HEK293 (cell line): ENCODE data around the gene SPNS1.

Experiments
- CTCF ChIP-seq: fragments of 450-650 bp; formaldehyde crosslinking; IDR thresholded peaks from 2 replicates; pipeline ENCODE4 v1.5.1; 2016; ENCODE audit warnings: missing biosample characterization, missing genetic modification characterization
- GFI1B ChIP-seq: fragments of 450-650 bp; formaldehyde crosslinking; IDR thresholded peaks from 2 replicates; pipeline ENCODE4 v1.5.1; 2016; ENCODE audit warnings: missing biosample characterization, missing genetic modification characterization
- GLI2 ChIP-seq: fragments of 450-650 bp; formaldehyde crosslinking; IDR thresholded peaks from 2 replicates; pipeline ENCODE4; 2017; ENCODE audit warnings: missing biosample characterization, missing genetic modification characterization, low read depth, borderline replicate concordance
- HOXC10 ChIP-seq: sonication (generic); formaldehyde crosslinking; IDR thresholded peaks from 2 replicates; pipeline ENCODE4 v1.8.1; 2023; ENCODE audit warnings: mild to moderate bottlenecking, missing genetic modification reagents
- KLF1 ChIP-seq: fragments of 450-650 bp; formaldehyde crosslinking; IDR thresholded peaks from 2 replicates; pipeline ENCODE4 v1.5.1; 2016; ENCODE audit warnings: missing biosample characterization, missing genetic modification characterization
- KLF9 ChIP-seq: fragments of 450-650 bp; formaldehyde crosslinking; IDR thresholded peaks from 2 replicates; pipeline ENCODE4 v1.5.1; 2016; ENCODE audit warnings: missing biosample characterization, missing genetic modification characterization, low read depth
- REPIN1 ChIP-seq: fragments of 450-650 bp; formaldehyde crosslinking; IDR thresholded peaks from 2 replicates; pipeline ENCODE4 v1.5.1; 2017; ENCODE audit warnings: missing biosample characterization, missing genetic modification characterization, low read depth
- SETDB1 ChIP-seq: IDR thresholded peaks from one replicate; pipeline ENCODE4 v1.6.1; 2017; ENCODE audit warnings: mild to moderate bottlenecking, low read length, moderate library complexity, mixed read lengths; ENCODE audit not compliant: insufficient read length
- SP3 ChIP-seq: fragments of 450-650 bp; formaldehyde crosslinking; IDR thresholded peaks from 2 replicates; pipeline ENCODE4 v1.5.1; 2016; ENCODE audit warnings: missing biosample characterization, missing genetic modification characterization
- ZBTB8A ChIP-seq: fragments of 450-650 bp; formaldehyde crosslinking; IDR thresholded peaks from 2 replicates; pipeline ENCODE4 v1.5.1; 2016; ENCODE audit warnings: missing biosample characterization, missing genetic modification characterization
- ZEB2 ChIP-seq: fragments of 450-650 bp; formaldehyde crosslinking; IDR thresholded peaks from 2 replicates; pipeline ENCODE4 v1.5.1; 2016; ENCODE audit warnings: missing biosample characterization, missing genetic modification characterization
- ZNF146 ChIP-seq: fragments of 450-650 bp; formaldehyde crosslinking; IDR thresholded peaks from 2 replicates; pipeline ENCODE4 v1.5.1; 2016; ENCODE audit warnings: missing biosample characterization, missing genetic modification characterization
- ZNF202 ChIP-seq: fragments of 450-650 bp; formaldehyde crosslinking; IDR thresholded peaks from 2 replicates; pipeline ENCODE4 v1.5.1; 2016; ENCODE audit warnings: missing biosample characterization, missing genetic modification characterization, borderline replicate concordance
- ZNF324 ChIP-seq: fragments of 450-650 bp; formaldehyde crosslinking; IDR thresholded peaks from 2 replicates; pipeline ENCODE4 v1.5.1; 2016; ENCODE audit warnings: missing biosample characterization, missing genetic modification characterization
- ZNF350 ChIP-seq: fragments of 450-650 bp; formaldehyde crosslinking; IDR thresholded peaks from 2 replicates; pipeline ENCODE4 v1.5.0; 2017; ENCODE audit warnings: missing biosample characterization, mild to moderate bottlenecking, missing genetic modification characterization
- ZNF366 ChIP-seq: fragments of 450-650 bp; formaldehyde crosslinking; conservative IDR thresholded peaks from 2 replicates; pipeline ENCODE4 v1.5.1; 2016; ENCODE audit warnings: missing biosample characterization, missing genetic modification characterization
- ZNF37A ChIP-seq: fragments of 450-650 bp; IDR thresholded peaks from 2 replicates; pipeline ENCODE4 v1.5.1; 2018; ENCODE audit warnings: missing biosample characterization, missing genetic modification characterization
- ZNF404 ChIP-seq: fragments of 450-650 bp; formaldehyde crosslinking; IDR thresholded peaks from 2 replicates; pipeline ENCODE4 v1.5.1; 2017; ENCODE audit warnings: missing biosample characterization, missing genetic modification characterization
- ZNF416 ChIP-seq: fragments of 450-650 bp; formaldehyde crosslinking; IDR thresholded peaks from 2 replicates; pipeline ENCODE4 v1.5.1; 2016; ENCODE audit warnings: missing biosample characterization, missing genetic modification characterization
- ZNF501 ChIP-seq: fragments of 450-650 bp; formaldehyde crosslinking; IDR thresholded peaks from 2 replicates; pipeline ENCODE4 v1.5.1; 2016; ENCODE audit warnings: missing biosample characterization, missing genetic modification characterization
- ZNF544 ChIP-seq: fragments of 450-650 bp; formaldehyde crosslinking; IDR thresholded peaks from 2 replicates; pipeline ENCODE4 v1.5.0; 2017; ENCODE audit warnings: missing biosample characterization, missing genetic modification characterization
- ZNF548 ChIP-seq: fragments of 450-650 bp; formaldehyde crosslinking; IDR thresholded peaks from 2 replicates; pipeline ENCODE4 v1.5.1; 2016; ENCODE audit warnings: missing biosample characterization, missing genetic modification characterization
- ZNF585B ChIP-seq: fragments of 450-650 bp; formaldehyde crosslinking; IDR thresholded peaks from 2 replicates; pipeline ENCODE4 v1.5.1; 2016; ENCODE audit warnings: missing biosample characterization, missing genetic modification characterization
- ZNF610 ChIP-seq: fragments of 450-650 bp; formaldehyde crosslinking; IDR thresholded peaks from 2 replicates; pipeline ENCODE4 v1.5.1; 2016; ENCODE audit warnings: missing biosample characterization, missing genetic modification characterization, borderline replicate concordance
- ZNF660 ChIP-seq: fragments of 450-650 bp; IDR thresholded peaks from 2 replicates; pipeline ENCODE4 v1.5.1; 2018; ENCODE audit warnings: missing biosample characterization, mild to moderate bottlenecking, missing genetic modification characterization
- ZNF677 ChIP-seq: fragments of 450-650 bp; IDR thresholded peaks from 2 replicates; pipeline ENCODE4 v1.5.0; 2018; ENCODE audit warnings: missing biosample characterization, mild to moderate bottlenecking, missing genetic modification characterization, moderate library complexity
- ZNF692 ChIP-seq: fragments of 450-650 bp; formaldehyde crosslinking; IDR thresholded peaks from 2 replicates; pipeline ENCODE4 v1.5.1; 2016; ENCODE audit warnings: missing biosample characterization, missing genetic modification characterization
- ZNF707 ChIP-seq: fragments of 450-650 bp; formaldehyde crosslinking; IDR thresholded peaks from 2 replicates; pipeline ENCODE4 v1.5.1; 2016; ENCODE audit warnings: missing biosample characterization, missing genetic modification characterization
- ZSCAN18 ChIP-seq: fragments of 450-650 bp; formaldehyde crosslinking; IDR thresholded peaks from 2 replicates; pipeline ENCODE4 v1.5.1; 2016; ENCODE audit warnings: missing biosample characterization, missing genetic modification characterization
- ZXDB ChIP-seq: fragments of 450-650 bp; formaldehyde crosslinking; IDR thresholded peaks from 2 replicates; pipeline ENCODE4 v1.5.1; 2016; ENCODE audit warnings: missing biosample characterization, missing genetic modification characterization
- TF ChIP-seq, protein P1 (sequence below): fragments of 450-650 bp; formaldehyde crosslinking; IDR thresholded peaks from 2 replicates; pipeline ENCODE4 v1.5.1; 2016; ENCODE audit warnings: missing biosample characterization, missing genetic modification characterization
- TF ChIP-seq, protein P2 (sequence below): fragments of 450-650 bp; IDR thresholded peaks from 2 replicates; pipeline ENCODE4 v1.5.1; 2018; ENCODE audit warnings: missing biosample characterization, mild to moderate bottlenecking, missing genetic modification characterization
- TF ChIP-seq, protein P3 (sequence below): fragments of 450-650 bp; formaldehyde crosslinking; IDR thresholded peaks from 2 replicates; pipeline ENCODE4 v1.5.1; 2016; ENCODE audit warnings: missing biosample characterization, missing genetic modification characterization

The SPNS1 gene

DNA sequence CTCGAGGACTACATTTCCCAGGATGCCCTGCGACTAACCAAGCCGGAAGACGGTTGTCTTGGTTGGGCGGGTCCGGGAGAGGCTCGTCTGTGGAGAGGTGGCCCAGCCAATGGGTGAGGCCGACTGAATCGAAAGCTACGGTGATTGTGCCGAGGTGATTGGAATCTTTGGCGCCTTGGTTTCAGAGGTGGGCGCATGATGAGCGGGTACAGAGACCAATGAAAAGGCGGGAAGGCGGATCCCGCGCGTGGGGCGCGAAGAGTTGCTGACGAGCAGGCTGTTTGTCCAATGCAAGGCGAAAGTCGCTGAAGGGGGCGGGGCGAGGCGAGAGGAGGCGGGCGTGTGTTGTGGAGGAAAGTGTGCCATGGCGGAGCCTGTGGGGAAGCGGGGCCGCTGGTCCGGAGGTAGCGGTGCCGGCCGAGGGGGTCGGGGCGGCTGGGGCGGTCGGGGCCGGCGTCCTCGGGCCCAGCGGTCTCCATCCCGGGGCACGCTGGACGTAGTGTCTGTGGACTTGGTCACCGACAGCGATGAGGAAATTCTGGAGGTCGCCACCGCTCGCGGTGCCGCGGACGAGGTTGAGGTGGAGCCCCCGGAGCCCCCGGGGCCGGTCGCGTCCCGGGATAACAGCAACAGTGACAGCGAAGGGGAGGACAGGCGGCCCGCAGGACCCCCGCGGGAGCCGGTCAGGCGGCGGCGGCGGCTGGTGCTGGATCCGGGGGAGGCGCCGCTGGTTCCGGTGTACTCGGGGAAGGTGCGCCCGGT, 23.7 kb upstream of the SPNS1 start, which contains the start of gene NFATC2IP (continued):
- peak; percentile 49; the same call in 1 of the 2 replicates for TF ChIP-seq ZNF692 (tag by site-specific recombination)
- no peak for TF ChIP-seq KLF1
- TF ChIP-seq GFI1B (tag by site-specific recombination), result no peak
- TF ChIP-seq ZNF660 (tag by site-specific recombination), result 0 out of 2 replicates have a peak, but pooled peaks have one; percentile 24
- TF ChIP-seq ZNF501 (tag by site-specific recombination), result no peak; the same call in 1 of the 2 replicates
- TF ChIP-seq REPIN1 (tag by site-specific recombination), result no peak
- no peak for TF ChIP-seq ZNF544 (tag by site-specific recombination)
- TF ChIP-seq ZNF146 (tag by site-specific recombination), result no peak
- TF ChIP-seq, protein P1, sequence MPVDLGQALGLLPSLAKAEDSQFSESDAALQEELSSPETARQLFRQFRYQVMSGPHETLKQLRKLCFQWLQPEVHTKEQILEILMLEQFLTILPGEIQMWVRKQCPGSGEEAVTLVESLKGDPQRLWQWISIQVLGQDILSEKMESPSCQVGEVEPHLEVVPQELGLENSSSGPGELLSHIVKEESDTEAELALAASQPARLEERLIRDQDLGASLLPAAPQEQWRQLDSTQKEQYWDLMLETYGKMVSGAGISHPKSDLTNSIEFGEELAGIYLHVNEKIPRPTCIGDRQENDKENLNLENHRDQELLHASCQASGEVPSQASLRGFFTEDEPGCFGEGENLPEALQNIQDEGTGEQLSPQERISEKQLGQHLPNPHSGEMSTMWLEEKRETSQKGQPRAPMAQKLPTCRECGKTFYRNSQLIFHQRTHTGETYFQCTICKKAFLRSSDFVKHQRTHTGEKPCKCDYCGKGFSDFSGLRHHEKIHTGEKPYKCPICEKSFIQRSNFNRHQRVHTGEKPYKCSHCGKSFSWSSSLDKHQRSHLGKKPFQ (tag by site-specific recombination), result no peak
- TF ChIP-seq GLI2, result no peak
- no peak for TF ChIP-seq SETDB1
- TF ChIP-seq ZNF37A, result no peak
- no peak for TF ChIP-seq ZBTB8A
- no peak for TF ChIP-seq HOXC10
- TF ChIP-seq ZNF404 (tag by site-specific recombination), result no peak
- TF ChIP-seq ZNF707 (tag by site-specific recombination), result no peak
- no peak for TF ChIP-seq ZNF416
- no peak; the same call in none of the 2 replicates for TF ChIP-seq ZXDB
- no peak for TF ChIP-seq ZNF610 (tag by site-specific recombination)
- no peak for TF ChIP-seq ZNF677
- no peak for TF ChIP-seq ZNF366 (tag by site-specific recombination)
- no peak for TF ChIP-seq CTCF (tag by site-specific recombination)
- TF ChIP-seq ZNF350 (tag by site-specific recombination), result no peak
- TF ChIP-seq ZNF324 (tag by site-specific recombination), result no peak
- TF ChIP-seq ZNF585B, result no peak
- TF ChIP-seq SP3 (tag by site-specific recombination), result peak; percentile 99
- peak; percentile 46; the same call in 1 of the 2 replicates for TF ChIP-seq ZEB2 (tag by site-specific recombination)
- TF ChIP-seq, protein P2, sequence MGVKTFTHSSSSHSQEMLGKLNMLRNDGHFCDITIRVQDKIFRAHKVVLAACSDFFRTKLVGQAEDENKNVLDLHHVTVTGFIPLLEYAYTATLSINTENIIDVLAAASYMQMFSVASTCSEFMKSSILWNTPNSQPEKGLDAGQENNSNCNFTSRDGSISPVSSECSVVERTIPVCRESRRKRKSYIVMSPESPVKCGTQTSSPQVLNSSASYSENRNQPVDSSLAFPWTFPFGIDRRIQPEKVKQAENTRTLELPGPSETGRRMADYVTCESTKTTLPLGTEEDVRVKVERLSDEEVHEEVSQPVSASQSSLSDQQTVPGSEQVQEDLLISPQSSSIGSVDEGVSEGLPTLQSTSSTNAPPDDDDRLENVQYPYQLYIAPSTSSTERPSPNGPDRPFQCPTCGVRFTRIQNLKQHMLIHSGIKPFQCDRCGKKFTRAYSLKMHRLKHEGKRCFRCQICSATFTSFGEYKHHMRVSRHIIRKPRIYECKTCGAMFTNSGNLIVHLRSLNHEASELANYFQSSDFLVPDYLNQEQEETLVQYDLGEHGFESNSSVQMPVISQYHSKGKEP (tag by site-specific recombination), result no peak
- no peak for TF ChIP-seq ZNF548
- TF ChIP-seq, protein P3, sequence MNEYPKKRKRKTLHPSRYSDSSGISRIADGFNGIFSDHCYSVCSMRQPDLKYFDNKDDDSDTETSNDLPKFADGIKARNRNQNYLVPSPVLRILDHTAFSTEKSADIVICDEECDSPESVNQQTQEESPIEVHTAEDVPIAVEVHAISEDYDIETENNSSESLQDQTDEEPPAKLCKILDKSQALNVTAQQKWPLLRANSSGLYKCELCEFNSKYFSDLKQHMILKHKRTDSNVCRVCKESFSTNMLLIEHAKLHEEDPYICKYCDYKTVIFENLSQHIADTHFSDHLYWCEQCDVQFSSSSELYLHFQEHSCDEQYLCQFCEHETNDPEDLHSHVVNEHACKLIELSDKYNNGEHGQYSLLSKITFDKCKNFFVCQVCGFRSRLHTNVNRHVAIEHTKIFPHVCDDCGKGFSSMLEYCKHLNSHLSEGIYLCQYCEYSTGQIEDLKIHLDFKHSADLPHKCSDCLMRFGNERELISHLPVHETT, result no peak
- TF ChIP-seq ZNF202, result no peak
- TF ChIP-seq ZSCAN18 (tag by site-specific recombination), result no peak
- peak; percentile 54; the same call in 1 of the 2 replicates for TF ChIP-seq KLF9 (tag by site-specific recombination)
